GM12872 (cell line): Measurements from ENCODE around the gene AGMAT.

Source experiments
- TF ChIP-seq, protein P1 (sequence below): IDR thresholded peaks from 3 replicates; pipeline ENCODE4 v1.5.1; 2011; ENCODE audit warnings: low read depth, mild to moderate bottlenecking, low read length, moderate library complexity; ENCODE audit not compliant: insufficient read depth

Gene AGMAT

DNA sequence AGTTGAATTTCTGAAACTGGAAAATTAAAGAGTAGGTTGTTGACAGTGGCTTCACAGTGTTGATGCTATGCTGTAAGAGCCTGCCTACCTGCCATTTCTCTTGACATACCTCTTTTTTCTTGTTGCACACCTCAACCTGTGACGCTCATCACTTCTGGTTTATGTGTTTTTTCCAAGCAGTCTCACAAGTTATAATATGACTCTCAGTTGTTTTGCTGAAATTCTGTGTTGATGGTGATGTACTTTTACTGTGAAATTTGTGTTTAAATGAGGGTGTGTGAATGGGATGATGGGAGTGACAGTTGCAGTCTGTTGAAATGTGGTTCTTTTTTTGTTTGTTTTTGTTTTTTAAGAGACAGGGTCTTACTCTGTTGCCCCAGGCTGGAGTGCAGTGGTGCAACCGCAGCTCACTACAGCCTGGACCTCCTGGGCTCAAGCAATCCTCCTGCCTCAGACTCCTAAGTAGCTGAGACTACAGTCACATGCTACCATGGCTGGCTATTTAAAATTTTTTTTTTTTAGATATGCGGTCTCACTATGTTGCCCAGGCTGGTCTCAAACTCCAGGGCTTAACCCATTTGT, 39.4 kb upstream of the AGMAT start:
- TF ChIP-seq, protein P1, sequence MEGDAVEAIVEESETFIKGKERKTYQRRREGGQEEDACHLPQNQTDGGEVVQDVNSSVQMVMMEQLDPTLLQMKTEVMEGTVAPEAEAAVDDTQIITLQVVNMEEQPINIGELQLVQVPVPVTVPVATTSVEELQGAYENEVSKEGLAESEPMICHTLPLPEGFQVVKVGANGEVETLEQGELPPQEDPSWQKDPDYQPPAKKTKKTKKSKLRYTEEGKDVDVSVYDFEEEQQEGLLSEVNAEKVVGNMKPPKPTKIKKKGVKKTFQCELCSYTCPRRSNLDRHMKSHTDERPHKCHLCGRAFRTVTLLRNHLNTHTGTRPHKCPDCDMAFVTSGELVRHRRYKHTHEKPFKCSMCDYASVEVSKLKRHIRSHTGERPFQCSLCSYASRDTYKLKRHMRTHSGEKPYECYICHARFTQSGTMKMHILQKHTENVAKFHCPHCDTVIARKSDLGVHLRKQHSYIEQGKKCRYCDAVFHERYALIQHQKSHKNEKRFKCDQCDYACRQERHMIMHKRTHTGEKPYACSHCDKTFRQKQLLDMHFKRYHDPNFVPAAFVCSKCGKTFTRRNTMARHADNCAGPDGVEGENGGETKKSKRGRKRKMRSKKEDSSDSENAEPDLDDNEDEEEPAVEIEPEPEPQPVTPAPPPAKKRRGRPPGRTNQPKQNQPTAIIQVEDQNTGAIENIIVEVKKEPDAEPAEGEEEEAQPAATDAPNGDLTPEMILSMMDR, result no peak

DNA sequence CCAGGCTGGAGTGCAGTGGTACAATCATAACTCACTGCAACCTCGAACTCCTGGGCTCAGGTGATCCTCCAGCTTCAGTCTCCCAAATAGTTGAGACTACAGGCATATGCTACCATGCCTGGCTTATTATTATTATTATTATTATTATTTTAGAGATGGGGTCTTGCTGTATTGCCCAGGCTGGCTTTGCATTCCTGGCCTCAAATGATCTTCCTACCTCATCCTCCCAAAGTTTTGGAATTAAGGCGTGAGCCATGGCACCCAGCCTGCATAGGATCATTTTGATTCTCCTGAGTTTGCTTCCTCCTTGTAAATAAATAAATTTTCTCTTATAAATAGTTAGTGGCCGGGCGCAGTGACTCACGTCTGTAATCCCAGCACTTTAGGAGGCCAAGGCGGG, 38.6 kb upstream of the AGMAT start:
- TF ChIP-seq, protein P1, result no peak

DNA sequence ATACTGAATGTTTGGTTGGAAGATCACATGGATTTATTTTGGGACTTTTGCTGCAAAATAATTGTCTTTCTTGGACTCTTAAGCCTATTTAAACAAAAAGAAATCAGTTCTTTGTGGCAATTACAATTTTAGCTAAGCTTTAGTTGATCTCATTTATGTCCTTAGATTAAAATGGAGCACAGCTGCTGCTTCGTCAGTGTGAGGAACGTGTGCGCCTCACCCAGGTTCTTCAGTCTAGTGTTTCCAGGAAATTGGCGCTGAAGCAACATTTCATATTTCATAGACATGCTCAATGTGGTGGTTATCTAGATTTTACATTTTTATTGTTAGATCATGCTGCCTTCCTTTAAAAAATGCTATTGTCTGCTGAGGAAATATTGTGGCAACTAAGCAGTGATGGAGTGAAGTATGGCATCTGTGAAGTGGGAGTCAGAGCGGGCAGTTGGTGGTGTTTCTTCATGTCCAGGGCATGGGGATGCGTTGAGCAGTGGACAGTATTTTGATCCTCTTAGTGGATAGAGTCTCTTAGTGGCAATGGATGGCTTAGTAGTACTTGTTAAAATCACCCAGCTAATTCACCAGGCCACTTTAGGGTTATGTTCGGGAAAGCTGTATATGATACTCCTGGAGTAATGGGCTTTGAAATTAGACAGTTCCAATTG, 38.0 kb upstream of the AGMAT start:
- TF ChIP-seq, protein P1, result no peak

DNA sequence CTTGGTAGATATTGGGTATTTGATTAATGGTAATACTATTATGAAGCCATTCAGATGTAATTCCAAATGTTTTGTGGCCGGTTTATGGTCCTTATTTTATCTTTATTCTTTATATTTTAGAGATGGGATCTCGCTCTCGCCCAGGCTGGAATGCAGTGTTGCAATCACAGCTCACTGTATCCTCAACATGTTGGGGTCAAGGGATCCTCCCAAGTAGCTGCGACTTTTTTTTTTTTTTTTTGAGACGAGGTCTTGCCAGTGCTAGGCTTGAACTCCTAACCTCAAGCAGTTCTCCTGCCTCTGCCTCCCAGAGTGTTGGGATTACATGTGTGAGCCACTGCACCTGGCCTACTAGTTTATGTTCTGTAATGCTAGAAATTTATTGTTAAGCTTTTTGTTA, 37.1 kb upstream of the AGMAT start:
- TF ChIP-seq, protein P1, result no peak

DNA sequence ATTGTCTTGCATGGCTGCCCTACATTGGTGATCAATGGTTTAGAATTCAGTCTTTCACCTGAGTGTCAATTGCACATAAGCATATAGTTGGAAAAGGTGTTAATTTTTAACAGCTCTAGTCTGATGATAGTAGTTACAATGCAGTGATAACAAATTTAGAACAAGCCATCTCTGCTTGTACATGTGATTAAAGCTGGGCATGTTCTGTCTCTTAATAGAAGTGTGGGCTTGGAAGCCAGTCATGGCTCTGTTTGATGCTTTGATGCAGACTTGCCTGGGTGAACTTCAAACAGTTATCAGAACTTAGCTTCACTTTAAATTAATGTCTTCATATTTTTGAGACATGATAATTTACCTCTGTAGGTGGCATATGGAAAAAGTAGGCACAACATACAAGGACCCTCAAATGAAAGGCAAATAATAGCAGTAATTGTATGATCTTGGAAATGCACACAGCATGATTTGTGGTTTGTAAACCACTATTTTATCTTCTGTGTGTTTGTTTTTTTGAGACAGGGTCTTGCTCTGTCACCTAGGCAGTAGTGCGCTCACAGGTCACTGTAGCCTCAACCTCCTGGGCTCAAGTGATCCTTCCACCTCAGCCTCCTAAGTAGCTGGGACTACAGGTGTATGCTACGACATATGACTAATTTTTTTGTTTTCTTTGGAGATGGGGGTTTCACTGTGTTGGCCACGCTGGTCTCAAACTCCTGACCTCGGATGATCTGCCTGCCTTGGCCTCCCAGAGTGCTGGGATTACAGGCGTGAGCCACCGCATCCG, 36.2 kb upstream of the AGMAT start:
- TF ChIP-seq, protein P1, result no peak

DNA sequence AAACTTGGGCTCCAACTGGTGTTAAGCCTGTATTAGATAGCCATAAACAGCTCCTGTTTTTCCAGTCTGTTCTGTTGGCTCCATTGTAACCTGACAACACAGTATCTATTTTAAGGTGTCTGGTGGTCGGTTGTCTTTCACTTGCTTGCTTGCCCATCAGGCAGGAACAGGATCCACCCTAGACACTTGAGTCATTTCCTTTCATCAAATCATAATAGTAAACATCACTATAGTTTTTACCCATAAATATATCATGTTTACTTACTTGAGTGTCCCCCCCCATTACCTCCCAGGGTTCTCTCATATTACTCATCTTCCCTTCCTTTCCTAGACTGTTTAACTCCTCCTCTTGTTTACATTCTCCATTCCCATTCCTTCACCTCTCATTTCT, 35.3 kb upstream of the AGMAT start:
- TF ChIP-seq, protein P1, result no peak

DNA sequence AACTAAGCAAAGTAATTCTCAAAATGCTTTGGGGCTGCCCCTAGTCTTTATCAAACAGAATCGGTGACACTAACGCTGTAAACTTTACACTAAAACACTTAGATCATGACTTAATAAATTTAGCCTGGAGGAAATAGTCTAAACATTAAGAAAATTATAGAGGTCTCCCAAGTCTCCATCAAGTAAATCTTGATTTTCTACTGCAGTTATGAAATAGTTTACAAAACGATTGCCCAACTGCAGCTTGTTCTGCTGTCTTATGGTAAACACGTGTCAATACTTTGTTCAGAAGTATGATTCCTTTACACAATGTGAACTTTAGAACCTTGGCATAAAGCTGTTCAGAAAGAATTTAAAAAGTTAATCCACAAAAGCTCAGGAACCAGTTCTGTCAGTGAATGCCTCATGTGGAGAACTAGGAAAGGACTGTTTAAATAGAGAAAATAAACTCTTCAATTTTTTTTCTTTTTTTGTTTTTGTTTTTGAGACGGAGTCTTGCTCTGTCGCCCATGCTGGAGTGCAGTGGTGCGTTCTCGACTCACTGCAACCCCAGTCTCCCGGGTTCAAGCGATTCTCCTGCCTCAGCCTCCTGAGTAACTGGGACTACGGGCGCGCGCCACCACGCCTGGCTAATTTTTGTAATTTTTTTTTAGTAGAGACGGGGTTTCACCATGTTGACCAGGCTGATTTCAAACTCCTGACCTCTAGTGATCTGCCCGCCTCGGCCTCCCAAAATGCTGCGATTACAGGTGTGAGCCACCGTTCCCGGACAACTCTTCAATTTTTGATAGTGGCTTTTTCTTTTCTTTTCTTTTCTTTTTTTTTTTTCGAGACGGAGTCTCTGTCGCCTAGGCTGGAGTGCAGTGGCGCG, 34.0 kb upstream of the AGMAT start:
- TF ChIP-seq, protein P1, result no peak
